Central memory CD4-positive, alpha-beta T cell (primary cell): Measurements from ENCODE around the gene SDHB.
"Not testable (repeated sequence)": the region's sequence is repeated elsewhere in the genome, so short reads cannot be mapped to it uniquely, and the experiment has no call there.

Experiments
- DNase-seq: peaks from one replicate; pipeline ENCODE4 v3.0.0; 2022

Gene SDHB

GRCh38 chr1:17071794-17072193 lies 18.0 kb upstream of the SDHB start:
- DNase-seq: no peak

- no peak for DNase-seq
Measured at GRCh38 chr1:17070163-17070525, 16.3 kb upstream of the SDHB start.

- DNase-seq: no peak
Measured at GRCh38 chr1:17069452-17070162, 15.8 kb upstream of the SDHB start.

DNA sequence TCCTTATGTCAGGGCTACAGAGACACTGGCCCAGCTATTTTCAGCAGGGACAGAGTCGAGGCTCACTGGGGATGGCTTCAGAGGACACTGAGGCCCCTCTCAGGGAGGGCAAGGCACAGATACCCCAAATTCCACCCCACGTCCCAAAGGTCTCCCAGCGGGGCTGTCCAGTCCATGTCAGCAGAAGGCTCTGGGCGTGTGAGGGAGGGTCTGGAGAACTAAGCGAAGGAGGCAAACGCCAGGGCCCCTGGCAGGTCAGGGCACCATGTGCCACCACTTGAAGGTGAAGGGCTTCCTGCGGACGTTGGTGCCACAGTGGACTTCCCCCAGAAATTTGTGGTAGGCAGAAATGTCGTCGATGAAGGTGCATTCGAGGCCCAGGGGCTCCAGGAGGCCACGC lies 15.0 kb upstream of the SDHB start:
- DNase-seq: no peak

DNA sequence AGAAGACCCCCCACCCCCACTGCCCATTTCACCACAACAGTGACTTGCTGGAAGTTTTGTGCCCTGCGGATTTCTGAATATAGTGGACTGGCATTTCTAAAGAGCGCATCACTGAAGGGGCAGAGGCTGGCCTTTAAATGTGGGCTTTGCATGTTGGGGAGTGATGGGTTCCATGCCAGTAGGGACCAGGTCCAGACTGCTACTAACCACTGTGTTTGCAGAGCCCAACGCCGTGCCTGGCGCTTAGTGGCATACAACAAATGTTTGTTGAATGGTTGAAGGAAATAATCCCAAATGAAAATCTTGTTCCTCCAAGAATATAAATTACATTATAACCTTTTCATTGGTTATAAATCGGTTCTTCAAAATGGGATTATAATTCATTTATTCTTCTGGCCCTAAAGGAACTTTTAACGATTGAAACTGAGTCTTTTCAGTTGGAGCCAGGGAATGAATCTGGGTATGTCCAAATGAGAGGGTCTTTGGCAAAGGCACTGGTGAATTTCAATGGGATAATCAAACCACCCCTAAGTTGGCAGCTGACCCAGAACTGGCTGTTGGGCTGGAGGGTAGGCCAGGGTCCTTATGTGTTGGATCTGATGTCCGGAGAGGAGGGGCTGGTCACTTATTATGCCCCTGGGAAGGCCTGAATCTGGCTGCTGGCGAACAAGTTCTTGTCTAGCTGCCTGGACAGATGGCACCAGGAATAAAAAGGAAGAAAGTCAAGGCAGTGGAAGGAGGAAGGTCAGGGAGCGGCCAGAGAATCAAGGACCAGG lies 13.8 kb upstream of the SDHB start:
- no peak for DNase-seq

DNA sequence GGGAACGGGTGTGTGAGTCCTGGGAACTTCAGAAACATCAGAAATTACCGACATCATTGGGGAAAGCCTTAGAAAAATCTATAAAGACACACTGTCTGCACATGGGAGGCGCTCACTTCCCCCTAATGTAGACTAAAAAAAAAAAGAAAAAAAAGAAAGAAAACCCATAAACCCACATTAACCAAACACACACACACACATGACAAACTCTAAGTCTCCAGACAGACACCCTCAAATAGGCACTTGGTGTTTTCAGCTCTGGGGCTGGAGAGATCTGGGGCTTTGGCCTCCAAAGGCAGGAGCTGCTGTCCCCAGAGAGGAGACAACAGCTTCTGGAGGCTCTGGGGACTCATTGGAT lies 13.2 kb upstream of the SDHB start:
- no peak for DNase-seq

GRCh38 chr1:17066361-17067068 lies 12.7 kb upstream of the SDHB start:
- DNase-seq: no peak

DNA sequence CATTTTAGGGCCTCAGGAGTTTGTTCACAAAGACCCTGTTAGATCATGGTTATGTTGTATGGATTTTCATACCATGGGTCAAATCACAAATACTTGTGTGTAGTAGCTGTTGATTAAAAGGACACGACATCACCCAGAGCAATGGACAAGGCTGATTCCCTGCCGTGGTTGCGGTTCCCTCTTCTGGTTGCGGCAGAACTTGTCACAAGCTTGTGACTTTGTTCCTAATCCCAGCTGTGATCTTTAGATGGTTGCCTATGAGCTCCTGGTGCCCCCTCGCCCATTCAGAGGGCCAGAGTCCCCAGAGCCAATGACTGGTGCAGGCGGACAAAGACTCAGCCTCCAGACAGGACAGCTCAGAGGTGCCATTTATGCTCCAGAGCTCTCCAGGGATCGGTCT lies 11.8 kb upstream of the SDHB start:
- DNase-seq: no peak

- not testable (repeated sequence) for DNase-seq
Measured at GRCh38 chr1:17062751-17063150, 8.9 kb upstream of the SDHB start.

DNA sequence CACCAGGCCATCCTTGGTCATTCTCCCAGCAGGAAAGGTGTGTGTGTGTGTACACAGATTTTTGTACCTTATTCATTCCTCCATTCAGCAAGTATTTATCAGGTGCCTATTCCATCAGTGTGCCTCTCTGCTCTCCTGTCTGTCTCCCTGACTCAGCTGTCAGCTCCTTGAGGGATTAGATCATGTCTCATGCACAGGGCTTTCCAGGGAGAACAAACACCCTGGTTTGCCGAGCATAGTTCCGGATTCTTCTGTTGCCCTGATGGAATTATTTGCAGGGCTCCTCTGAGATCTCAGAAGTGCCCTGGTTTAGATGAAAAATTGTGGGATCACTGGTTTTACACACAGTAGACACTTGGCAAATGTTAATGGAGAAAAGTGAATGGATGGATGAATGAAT lies 8.1 kb upstream of the SDHB start:
- DNase-seq: no peak

- DNase-seq: no peak
Measured at GRCh38 chr1:17061486-17061885, 7.7 kb upstream of the SDHB start.

DNA sequence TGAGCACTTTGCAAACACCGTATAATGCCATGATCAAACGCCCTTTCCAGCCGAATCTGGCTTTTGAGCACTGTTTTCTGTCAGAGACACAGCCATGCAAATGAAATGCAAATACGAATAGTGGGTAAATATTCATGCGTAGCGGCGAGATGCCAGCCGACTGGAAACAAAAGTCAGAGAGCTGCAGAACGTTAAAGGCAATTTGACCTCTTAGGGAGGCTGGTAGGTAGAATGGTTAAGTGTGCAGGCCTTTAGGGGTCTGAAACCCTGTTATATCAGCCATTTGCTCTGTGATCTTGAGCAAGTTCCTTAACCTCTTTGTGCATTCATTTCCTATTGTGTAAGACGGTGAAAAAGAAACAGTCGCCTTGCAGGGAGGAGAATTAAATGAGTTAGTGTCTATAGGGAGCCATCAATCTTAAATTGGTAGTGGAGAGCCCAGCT lies 6.5 kb upstream of the SDHB start:
- no peak for DNase-seq

- no peak for DNase-seq
Measured at GRCh38 chr1:17059391-17060305, 5.8 kb upstream of the SDHB start.

GRCh38 chr1:17056551-17056950 lies 2.7 kb upstream of the SDHB start:
- DNase-seq: no peak

DNA sequence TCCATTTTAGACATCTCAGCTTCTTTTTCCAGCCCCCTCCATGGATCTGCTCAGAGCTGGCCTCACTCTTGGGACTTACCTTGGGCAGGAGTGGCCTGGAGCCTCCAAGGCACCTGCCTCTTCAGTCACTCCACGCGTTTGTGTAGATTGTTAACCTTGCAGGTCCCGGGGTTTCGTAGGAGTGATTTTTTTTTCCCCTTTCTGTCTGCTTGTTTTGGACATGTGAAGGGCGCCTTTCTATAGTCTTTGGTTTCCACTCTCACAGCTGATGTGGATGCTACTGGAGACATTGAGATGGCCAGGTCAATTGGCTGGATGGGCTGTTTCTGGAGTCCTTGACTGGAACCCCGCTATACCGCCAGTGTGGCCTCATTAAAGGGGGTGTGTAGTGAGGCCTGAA lies 2.0 kb upstream of the SDHB start:
- no peak for DNase-seq

DNA sequence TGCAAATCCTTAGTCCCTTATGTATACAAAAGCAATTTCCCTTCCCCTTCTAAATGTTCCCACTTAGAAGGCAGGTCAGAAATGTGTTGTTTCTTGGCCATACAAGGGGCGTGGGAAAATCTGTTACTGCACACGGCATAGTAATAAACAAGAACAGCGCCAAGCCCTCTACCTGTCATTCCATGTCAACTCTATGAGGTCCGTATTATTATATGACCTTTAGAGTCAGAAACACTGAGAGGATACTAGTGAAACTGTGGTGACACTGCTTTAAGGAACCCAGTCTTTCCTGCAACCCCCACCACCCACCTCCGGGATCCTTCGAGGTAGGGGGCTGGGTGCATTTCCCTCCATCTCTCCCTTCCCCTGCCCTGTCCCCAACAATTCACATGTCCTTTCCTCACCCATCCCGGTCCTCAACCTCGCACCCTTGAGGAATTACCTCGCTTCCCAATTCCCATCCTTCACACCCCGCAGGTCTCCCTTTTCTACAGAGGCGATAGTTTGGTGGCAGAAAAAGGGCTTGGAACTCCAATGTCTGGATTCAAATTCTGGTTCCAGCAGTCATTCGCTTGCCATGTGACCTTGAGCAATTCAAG lies 647 bp downstream of the SDHB start:
- DNase-seq: no peak

GRCh38 chr1:17052641-17053040 lies 1.2 kb downstream of the SDHB start:
- no peak for DNase-seq

- DNase-seq: no peak
Measured at GRCh38 chr1:17052038-17052437, 1.8 kb downstream of the SDHB start.

DNA sequence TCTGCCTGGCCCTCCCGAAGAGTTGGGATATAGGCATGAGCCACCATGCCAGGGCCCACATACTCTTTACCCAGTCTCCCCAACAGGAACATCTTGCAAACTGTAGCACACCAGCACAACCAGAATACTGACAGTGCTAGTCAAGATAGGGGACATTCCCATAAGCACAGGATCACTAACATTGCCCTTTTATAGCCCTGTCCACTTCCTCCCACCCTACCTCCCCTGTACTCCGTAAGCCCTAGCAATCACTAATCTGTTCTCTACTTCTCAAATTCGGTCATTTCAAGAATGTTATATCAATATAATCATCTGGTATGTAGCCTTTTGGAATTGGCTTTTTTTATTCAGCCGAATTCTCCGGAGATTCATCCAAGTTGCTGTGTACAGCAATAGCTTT lies 5.9 kb downstream of the SDHB start:
- no peak for DNase-seq

GRCh38 chr1:17046334-17046657 lies 7.5 kb downstream of the SDHB start:
- DNase-seq: no peak

GRCh38 chr1:17045634-17046333 lies 8.0 kb downstream of the SDHB start:
- peak; percentile 19 for DNase-seq

GRCh38 chr1:17045150-17045549 lies 8.7 kb downstream of the SDHB start:
- no peak for DNase-seq
